OCI-LY7 (cell line): Measurements from ENCODE around the gene RABEPK.
"Not testable (repeated sequence)": the region's sequence is repeated elsewhere in the genome, so short reads cannot be mapped to it uniquely, and the experiment has no call there.

Source experiments
- CTCF ChIP-seq: fragments of 200-600 bp; sonication (generic); conservative IDR thresholded peaks from 2 replicates; pipeline ENCODE4 v1.5.1; 2014; ENCODE audit warnings: mild to moderate bottlenecking, antibody characterized with exemption, low read length, moderate library complexity, mixed read lengths
- EZH2phosphoT487 ChIP-seq: fragments of 200-600 bp; sonication (generic); IDR thresholded peaks from 2 replicates; pipeline ENCODE4 v1.6.1; 2018; ENCODE audit warnings: low read depth, borderline replicate concordance, mild to moderate bottlenecking, mixed run types, antibody characterized with exemption, low read length, moderate library complexity, mixed read lengths

DNA sequence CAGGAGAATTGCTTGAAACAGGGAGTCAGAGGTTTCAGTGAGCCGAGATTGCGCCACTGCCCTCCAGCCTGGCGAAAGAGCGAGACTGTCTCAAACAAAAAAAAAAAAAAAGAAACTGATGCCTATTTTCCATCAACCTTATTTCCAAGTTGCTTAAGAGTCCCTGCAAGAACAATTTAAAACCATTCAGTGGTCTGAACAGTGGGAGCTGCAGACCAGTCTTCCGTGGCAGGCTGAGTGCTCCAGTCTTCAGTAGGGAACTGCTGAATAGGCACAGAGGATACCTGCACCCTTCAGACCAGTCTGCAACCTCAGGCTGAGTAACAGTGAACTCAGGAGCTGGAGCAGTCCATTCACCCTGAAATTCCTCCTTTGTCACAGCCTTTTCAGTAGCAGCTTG, 5.9 kb upstream of the RABEPK start:
- TF ChIP-seq CTCF, EZH2phosphoT487: not testable (repeated sequence)
